Right atrium auricular region (tissue), 2 donors: ENCODE results near the gene INPP5F. TPM values are rescaled to one million over a fixed set of nuclear protein-coding genes. Genes with fewer than 3 reads are reported as not detected.
A peak's percentile ranks its signal among the peaks of the same experiment; 100 is the strongest.

Source experiments
- DNase-seq: peaks from one replicate; pipeline ENCODE4 v3.0.0-alpha.2; 2019; ENCODE audit warnings: low spot score
- H3K27ac ChIP-seq, 2 donors: fragments of 200-600 bp; sonication (generic); 1 replicate in 1 of 2; 2 replicates in 1 of 2; pipeline ENCODE4 v1.5.1; 2016 to 2019
- H3K27me3 ChIP-seq, 2 donors: fragments of 200-600 bp; sonication (generic); one replicate each; pipeline versions ENCODE4 v1.5.1 to v1.6.0; 2017 to 2019
- H3K36me3 ChIP-seq: fragments of 200-600 bp; sonication (generic); one replicate; pipeline ENCODE4 v1.5.1; 2016
- H3K4me1 ChIP-seq, 2 donors: fragments of 200-600 bp; sonication (generic); one replicate each; pipeline versions ENCODE4 v1.5.1 to v1.6.0; 2017 to 2019
- H3K4me3 ChIP-seq, 2 donors: fragments of 200-600 bp; sonication (generic); 1 replicate in 1 of 2; 2 replicates in 1 of 2; pipeline ENCODE4 v1.5.1; 2017 to 2019; ENCODE audit warnings: mild to moderate bottlenecking in 1 of 2, moderate library complexity in 1 of 2
- H3K9me3 ChIP-seq, 2 donors: fragments of 200-600 bp; sonication (generic); one replicate each; pipeline ENCODE4 v1.5.1; 2019
- total RNA-seq, 2 donors: library from RNA; depleted of rRNA; stranded (reverse); fragments of >200 nt; gene quantifications; one replicate each; pipeline ENCODE4 v1.1.0, GENCODE V29; 2016
- TF ChIP-seq, protein P1 (sequence below), 2 donors: fragments of 200-600 bp; sonication (generic); IDR thresholded peaks; one replicate each; pipeline ENCODE4 v1.5.1; 2019; ENCODE audit warnings: antibody characterized with exemption in 2 of 2

INPP5F gene, protein sequence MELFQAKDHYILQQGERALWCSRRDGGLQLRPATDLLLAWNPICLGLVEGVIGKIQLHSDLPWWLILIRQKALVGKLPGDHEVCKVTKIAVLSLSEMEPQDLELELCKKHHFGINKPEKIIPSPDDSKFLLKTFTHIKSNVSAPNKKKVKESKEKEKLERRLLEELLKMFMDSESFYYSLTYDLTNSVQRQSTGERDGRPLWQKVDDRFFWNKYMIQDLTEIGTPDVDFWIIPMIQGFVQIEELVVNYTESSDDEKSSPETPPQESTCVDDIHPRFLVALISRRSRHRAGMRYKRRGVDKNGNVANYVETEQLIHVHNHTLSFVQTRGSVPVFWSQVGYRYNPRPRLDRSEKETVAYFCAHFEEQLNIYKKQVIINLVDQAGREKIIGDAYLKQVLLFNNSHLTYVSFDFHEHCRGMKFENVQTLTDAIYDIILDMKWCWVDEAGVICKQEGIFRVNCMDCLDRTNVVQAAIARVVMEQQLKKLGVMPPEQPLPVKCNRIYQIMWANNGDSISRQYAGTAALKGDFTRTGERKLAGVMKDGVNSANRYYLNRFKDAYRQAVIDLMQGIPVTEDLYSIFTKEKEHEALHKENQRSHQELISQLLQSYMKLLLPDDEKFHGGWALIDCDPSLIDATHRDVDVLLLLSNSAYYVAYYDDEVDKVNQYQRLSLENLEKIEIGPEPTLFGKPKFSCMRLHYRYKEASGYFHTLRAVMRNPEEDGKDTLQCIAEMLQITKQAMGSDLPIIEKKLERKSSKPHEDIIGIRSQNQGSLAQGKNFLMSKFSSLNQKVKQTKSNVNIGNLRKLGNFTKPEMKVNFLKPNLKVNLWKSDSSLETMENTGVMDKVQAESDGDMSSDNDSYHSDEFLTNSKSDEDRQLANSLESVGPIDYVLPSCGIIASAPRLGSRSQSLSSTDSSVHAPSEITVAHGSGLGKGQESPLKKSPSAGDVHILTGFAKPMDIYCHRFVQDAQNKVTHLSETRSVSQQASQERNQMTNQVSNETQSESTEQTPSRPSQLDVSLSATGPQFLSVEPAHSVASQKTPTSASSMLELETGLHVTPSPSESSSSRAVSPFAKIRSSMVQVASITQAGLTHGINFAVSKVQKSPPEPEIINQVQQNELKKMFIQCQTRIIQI
- 1 to 10 TPM; 3.9 to 6.2 TPM for total RNA-seq

- peak; percentile 97 for DNase-seq
- H3K4me3 ChIP-seq = peak within 1 kb of the TSS; percentile 73 to 91
- H3K36me3 ChIP-seq = no peaks in the 10 kb centered on the region
- peaks cover 0 to 27% of the 10 kb centered on the region in 2 donors for H3K4me1 ChIP-seq
- TF ChIP-seq, protein P1, sequence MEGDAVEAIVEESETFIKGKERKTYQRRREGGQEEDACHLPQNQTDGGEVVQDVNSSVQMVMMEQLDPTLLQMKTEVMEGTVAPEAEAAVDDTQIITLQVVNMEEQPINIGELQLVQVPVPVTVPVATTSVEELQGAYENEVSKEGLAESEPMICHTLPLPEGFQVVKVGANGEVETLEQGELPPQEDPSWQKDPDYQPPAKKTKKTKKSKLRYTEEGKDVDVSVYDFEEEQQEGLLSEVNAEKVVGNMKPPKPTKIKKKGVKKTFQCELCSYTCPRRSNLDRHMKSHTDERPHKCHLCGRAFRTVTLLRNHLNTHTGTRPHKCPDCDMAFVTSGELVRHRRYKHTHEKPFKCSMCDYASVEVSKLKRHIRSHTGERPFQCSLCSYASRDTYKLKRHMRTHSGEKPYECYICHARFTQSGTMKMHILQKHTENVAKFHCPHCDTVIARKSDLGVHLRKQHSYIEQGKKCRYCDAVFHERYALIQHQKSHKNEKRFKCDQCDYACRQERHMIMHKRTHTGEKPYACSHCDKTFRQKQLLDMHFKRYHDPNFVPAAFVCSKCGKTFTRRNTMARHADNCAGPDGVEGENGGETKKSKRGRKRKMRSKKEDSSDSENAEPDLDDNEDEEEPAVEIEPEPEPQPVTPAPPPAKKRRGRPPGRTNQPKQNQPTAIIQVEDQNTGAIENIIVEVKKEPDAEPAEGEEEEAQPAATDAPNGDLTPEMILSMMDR (IDR thresholded peaks at IDR 0.05) = peak; percentile 11 to 48
- no peaks in the 10 kb centered on the region for H3K27me3 ChIP-seq
- peak within 1 kb of the TSS; percentile 94 to 97 for H3K27ac ChIP-seq
- H3K9me3 ChIP-seq = no peaks in the 10 kb centered on the region
These were observed at the start of gene INPP5F for GRCh38 chr10:119725828-119726675. Gene INPP5F, plus strand, starts transcription at chr10:119726050. Its CDS starts 213 bp downstream, at chr10:119726263.

DNA sequence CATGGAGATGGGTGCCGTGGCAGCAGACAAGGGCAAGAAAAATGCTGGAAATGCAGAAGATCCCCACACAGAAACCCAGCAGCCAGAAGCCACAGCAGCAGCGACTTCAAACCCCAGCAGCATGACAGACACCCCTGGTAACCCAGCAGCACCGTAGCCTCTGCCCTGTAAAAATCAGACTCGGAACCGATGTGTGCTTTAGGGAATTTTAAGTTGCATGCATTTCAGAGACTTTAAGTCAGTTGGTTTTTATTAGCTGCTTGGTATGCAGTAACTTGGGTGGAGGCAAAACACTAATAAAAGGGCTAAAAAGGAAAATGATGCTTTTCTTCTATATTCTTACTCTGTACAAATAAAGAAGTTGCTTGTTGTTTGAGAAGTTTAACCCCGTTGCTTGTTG is 48.7 kb upstream of the INPP5F start:
- peaks cover 0 to 35% of the 10 kb centered on the region in 2 donors for H3K4me1 ChIP-seq
- peaks cover 59% of the 10 kb centered on the region for H3K36me3 ChIP-seq
- TF ChIP-seq, protein P1 (IDR thresholded peaks at IDR 0.05) = no peak

DNA sequence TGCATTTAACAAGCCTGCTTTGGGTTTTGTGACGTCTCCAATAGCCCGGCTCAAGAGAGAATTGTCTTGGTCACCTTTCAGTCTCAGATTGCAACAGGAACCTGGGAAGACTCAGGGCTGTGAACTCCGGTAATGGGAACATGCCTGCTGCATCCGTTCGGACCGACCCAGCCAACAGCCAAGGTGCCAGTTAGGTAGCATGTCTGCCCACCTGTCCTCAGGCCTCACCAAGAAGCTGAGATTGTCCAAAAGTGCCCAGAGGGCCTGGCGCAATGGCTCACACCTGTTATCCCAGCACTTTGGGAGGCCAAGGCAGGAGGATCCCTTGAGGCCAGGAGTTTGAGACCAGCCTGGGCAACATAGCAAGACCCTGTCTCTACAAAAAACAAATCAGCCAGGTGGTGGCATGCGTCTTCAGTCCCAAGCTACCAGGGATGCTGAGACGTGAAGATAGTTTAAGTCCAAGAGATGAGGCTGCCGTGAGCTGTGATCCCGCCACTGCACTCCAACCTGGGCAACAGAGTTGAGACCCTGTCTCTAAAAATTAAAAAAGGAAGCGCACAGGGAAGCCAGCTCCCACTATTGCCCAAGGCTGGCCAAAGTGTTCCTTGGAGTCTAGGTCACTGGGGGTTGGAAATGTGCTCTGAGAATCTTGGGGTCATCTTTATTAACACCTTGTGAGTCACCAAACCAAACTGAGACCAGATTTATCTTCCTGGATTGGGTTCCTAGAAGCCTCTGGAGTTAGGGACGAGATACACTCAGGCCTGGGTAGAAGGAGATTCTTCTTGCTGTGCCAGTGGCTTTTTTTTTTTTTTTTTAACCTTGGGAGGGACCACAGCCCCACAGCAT is 47.7 kb upstream of the INPP5F start:
- H3K4me3 ChIP-seq = no peak overlapping the region
- no peak for DNase-seq
- peaks cover 49% of the 10 kb centered on the region for H3K36me3 ChIP-seq
- TF ChIP-seq, protein P1 (IDR thresholded peaks at IDR 0.05) = no peak
- peaks cover 0 to 30% of the 10 kb centered on the region in 2 donors for H3K4me1 ChIP-seq
- peak overlapping the region; percentile 66 to 70 for H3K27ac ChIP-seq
- no peaks in the 10 kb centered on the region for H3K9me3 ChIP-seq
- no peaks in the 10 kb centered on the region for H3K27me3 ChIP-seq

More for the DNA sequence above, 48.7 kb upstream of the INPP5F start:
- no peak for DNase-seq
- H3K4me3 ChIP-seq = no peak overlapping the region
- H3K27me3 ChIP-seq = no peaks in the 10 kb centered on the region
- no peaks in the 10 kb centered on the region for H3K9me3 ChIP-seq
- H3K27ac ChIP-seq = no peak overlapping the region

DNA sequence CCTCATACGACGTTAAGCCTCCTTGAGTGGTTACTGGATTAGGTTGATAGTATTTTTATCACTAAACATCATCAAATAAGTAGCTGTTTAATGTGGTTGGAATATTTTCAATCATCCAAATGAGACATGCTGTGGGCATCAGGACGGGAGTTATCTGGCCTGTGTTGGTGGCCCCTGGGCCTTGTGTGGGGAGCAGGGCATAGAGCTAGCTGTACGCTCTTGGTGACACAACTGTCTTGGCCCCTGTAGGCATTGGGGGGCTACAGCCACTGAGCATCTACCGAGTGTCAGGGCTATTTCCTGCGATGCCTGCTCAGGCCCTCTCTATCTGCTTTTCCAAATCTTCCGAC is 46.4 kb upstream of the INPP5F start:
- no peaks in the 10 kb centered on the region for H3K27me3 ChIP-seq
- peak overlapping the region; percentile 66 to 70 for H3K27ac ChIP-seq
- H3K36me3 ChIP-seq = peaks cover 36% of the 10 kb centered on the region
- TF ChIP-seq, protein P1 (IDR thresholded peaks at IDR 0.05) = no peak
- no peaks in the 10 kb centered on the region for H3K9me3 ChIP-seq
- peaks cover 0 to 27% of the 10 kb centered on the region in 2 donors for H3K4me1 ChIP-seq
- no peak overlapping the region for H3K4me3 ChIP-seq
- DNase-seq = no peak
